ENCODE results near the gene RFX2.
A peak's percentile ranks its signal among the peaks of the same experiment; 100 is the strongest.

The RFX2 gene

DNA sequence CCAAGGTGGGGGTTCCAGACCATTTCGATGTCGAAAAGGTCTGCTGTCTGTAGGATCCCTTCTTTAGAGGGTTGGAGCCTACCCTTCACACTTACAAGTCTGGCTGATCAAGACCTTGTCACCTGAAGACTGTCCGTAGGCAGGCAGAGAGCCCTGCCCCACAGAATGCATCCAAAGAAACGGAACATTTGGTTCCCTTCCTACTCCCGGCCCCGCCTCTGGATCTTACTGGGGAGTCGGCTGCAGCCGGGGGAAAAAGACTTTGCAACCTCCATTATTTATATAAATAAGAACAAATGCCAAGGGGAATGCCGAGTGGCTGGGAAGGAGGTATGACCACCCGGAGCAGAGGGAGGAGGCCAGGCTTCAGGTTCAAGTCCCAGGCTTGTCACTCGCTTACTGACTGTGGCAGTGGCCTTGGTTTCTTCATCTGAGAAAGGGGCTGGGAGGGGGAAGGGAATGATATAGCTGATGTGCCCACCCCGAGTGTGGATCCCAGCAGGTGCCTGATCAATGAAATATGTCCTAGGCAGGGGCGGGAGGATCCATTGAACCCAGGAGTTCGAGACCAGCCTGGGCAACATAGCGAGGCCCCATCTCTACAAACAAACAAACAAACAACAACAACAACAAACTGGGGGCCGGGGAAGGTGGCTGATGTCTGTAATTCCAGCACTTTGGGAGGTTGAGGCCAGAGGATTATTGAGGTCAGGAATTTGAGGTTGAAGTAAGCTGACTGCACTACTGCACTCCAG, 48.7 kb downstream of the RFX2 start:
- Histone ChIP-seq H3K79me1 (ENCODE audit: low read depth, low read length) (no peaks in the 10 kb centered on the region), H3K36me3 (replicated peaks in 1 of 2; ENCODE audit: control insufficient read depth in 2 of 2, insufficient read depth in 2 of 2, low read length in 2 of 2) (peaks cover 2 to 6% of the 10 kb centered on the region in 2 donors), H2BK12ac (ENCODE audit: low read length) (no peak overlapping the region), H3K9me3 (replicated peaks in 1 of 2; ENCODE audit: control insufficient read depth in 2 of 2, insufficient read depth in 1 of 2, low read depth in 1 of 2, low read length in 2 of 2) (peaks cover 0 to 11% of the 10 kb centered on the region in 2 donors), H3K4ac (ENCODE audit: low read length) (no peak overlapping the region), H3K9ac (ENCODE audit: low read depth, low read length, poor library complexity) (no peak overlapping the region), H2BK15ac (ENCODE audit: low read length) (no peak overlapping the region), H3K18ac (ENCODE audit: low read length) (no peak overlapping the region), H2AFZ (ENCODE audit: low read length) (no peak overlapping the region), H4K91ac (ENCODE audit: low read depth, low read length, poor library complexity) (no peak overlapping the region), H4K8ac (ENCODE audit: low read depth, low read length) (no peak overlapping the region), H2BK5ac (ENCODE audit: low read length) (no peak overlapping the region), H3K4me3 (ENCODE audit: low read length in 2 of 2) (no peak overlapping the region), H3K14ac (ENCODE audit: low read length) (no peak overlapping the region), H3K4me2 (ENCODE audit: insufficient read depth, low read length, poor library complexity, severe bottlenecking) (no peak overlapping the region), H2BK120ac (ENCODE audit: low read depth, low read length) (no peak overlapping the region), H2AK5ac (ENCODE audit: low read depth, low read length) (peak overlapping the region; percentile 40), H3K27ac (replicated peaks; ENCODE audit: low read length) (no peak overlapping the region), H3K4me1 (ENCODE audit: control insufficient read depth in 2 of 2, insufficient read depth in 1 of 2, low read depth in 1 of 2, low read length in 2 of 2) (peaks cover 27 to 36% of the 10 kb centered on the region in 2 donors), H3K23ac (ENCODE audit: low read depth, low read length, poor library complexity) (no peak overlapping the region), H3K27me3 (ENCODE audit: control insufficient read depth in 3 of 3, insufficient read depth in 3 of 3, low read depth in 1 of 3, low read length in 3 of 3) (no peaks in the 10 kb centered on the region)
- no peak for DNase-seq (ENCODE audit: low spot score)
- WGBS, 2 donors (ENCODE audit: extremely low coverage in 2 of 2, insufficient read length in 2 of 2, insufficient replicate concordance in 1 of 2) = no CpG with 5 or more reads among the region's 16 CpGs

DNA sequence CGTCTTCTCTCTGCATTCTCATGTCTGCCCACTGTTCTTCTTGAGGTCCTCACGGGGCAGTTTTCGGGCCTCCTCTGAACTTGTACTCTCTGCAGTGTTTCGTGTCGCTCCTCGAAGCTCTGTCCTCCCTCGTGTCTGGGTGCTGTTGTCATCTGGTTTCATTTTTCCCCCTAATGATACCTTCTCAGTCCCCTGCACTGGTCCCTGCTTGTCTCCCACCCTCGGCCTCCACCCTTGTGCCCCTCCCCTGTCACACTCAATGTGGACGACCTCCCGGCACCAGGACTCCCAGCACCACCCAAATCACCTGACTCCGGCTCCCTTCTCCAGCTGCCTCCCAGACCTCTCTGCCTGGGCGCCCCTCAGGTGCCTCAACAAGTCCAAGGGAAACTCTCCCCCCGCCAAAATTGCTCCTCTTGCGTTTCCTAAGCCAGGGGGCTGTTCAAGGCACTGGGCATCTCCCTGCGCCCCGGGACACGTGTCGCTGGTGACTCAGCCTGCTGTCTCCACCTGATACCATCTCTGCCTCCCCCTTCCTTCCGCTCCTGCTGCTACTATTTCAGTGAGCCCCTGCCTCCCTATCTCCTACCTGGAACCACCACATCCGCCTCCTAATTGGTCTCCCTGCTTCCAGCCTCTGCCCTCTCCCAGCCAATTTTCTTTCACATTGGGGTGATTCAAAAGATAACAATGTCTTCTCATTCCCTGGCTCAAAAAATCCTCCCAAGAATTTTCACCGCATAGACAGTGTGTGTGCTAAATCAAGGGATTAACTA, 49.5 kb downstream of the RFX2 start:
- Histone ChIP-seq H3K23ac (ENCODE audit: low read depth, low read length, poor library complexity) (peak overlapping the region; percentile 11), H4K8ac (ENCODE audit: low read depth, low read length) (no peak overlapping the region), H3K27me3 (ENCODE audit: control insufficient read depth in 3 of 3, insufficient read depth in 3 of 3, low read depth in 1 of 3, low read length in 3 of 3) (no peaks in the 10 kb centered on the region), H3K14ac (ENCODE audit: low read length) (peak overlapping the region; percentile 25), H4K91ac (ENCODE audit: low read depth, low read length, poor library complexity) (no peak overlapping the region), H2AFZ (ENCODE audit: low read length) (no peak overlapping the region), H3K9ac (ENCODE audit: low read depth, low read length, poor library complexity) (no peak overlapping the region), H3K27ac (replicated peaks; ENCODE audit: low read length) (no peak overlapping the region), H3K4ac (ENCODE audit: low read length) (no peak overlapping the region), H2BK120ac (ENCODE audit: low read depth, low read length) (no peak overlapping the region), H3K18ac (ENCODE audit: low read length) (peak overlapping the region; percentile 53), H3K4me2 (ENCODE audit: insufficient read depth, low read length, poor library complexity, severe bottlenecking) (no peak overlapping the region), H2BK12ac (ENCODE audit: low read length) (no peak overlapping the region), H3K4me1 (ENCODE audit: control insufficient read depth in 2 of 2, insufficient read depth in 1 of 2, low read depth in 1 of 2, low read length in 2 of 2) (peaks cover 22 to 32% of the 10 kb centered on the region in 2 donors), H3K79me1 (ENCODE audit: low read depth, low read length) (no peaks in the 10 kb centered on the region), H2BK15ac (ENCODE audit: low read length) (peak overlapping the region; percentile 65), H3K36me3 (replicated peaks in 1 of 2; ENCODE audit: control insufficient read depth in 2 of 2, insufficient read depth in 2 of 2, low read length in 2 of 2) (peaks cover 2 to 13% of the 10 kb centered on the region in 2 donors), H2BK5ac (ENCODE audit: low read length) (peak overlapping the region; percentile 62), H3K4me3 (ENCODE audit: low read length in 2 of 2) (no peak overlapping the region), H2AK5ac (ENCODE audit: low read depth, low read length) (no peak overlapping the region), H3K9me3 (replicated peaks in 1 of 2; ENCODE audit: control insufficient read depth in 2 of 2, insufficient read depth in 1 of 2, low read depth in 1 of 2, low read length in 2 of 2) (peaks cover 0 to 11% of the 10 kb centered on the region in 2 donors)
- DNase-seq (ENCODE audit: low spot score) = no peak
- WGBS, 2 donors (ENCODE audit: extremely low coverage in 2 of 2, insufficient read length in 2 of 2, insufficient replicate concordance in 1 of 2) = no CpG with 5 or more reads among the region's 21 CpGs

DNA sequence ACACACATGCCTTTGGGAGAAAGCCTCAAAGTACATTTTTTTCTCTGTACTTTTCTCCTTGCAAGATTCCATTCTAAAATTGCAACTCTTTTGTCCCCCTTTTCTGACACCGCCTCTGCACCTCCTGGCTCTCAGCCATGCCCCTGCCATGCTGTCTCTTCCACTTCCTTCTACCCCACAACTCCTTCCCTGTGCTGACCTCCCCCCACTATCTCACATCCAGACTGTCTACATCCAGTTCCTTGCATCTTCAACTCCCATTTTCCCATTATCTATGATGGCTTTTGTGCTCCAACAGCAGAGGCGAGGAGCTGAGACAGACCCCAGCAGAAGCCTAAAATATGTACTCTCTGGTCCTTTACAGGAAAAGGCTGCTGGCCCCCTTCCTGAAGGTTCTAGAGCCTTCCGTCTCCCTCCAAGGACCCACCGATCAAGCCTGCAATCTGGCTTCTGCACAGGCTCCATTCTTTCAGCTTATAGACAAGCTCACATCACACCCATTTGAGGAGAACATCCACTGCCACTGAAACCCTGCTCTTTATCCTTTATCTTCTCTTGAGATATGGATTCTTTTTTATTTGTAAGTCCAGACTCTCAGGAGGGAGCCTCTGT, 50.2 kb downstream of the RFX2 start:
- H3K18ac ChIP-seq (ENCODE audit: low read length) = no peak overlapping the region
- no peak overlapping the region for H3K4ac ChIP-seq (ENCODE audit: low read length)
- no peak overlapping the region for H4K8ac ChIP-seq (ENCODE audit: low read depth, low read length)
- H4K91ac ChIP-seq (ENCODE audit: low read depth, low read length, poor library complexity) = no peak overlapping the region
- H2AK5ac ChIP-seq (ENCODE audit: low read depth, low read length) = no peak overlapping the region
- peaks cover 2 to 13% of the 10 kb centered on the region in 2 donors for H3K36me3 ChIP-seq (replicated peaks in 1 of 2; ENCODE audit: control insufficient read depth in 2 of 2, insufficient read depth in 2 of 2, low read length in 2 of 2)
- no peak overlapping the region for H3K4me2 ChIP-seq (ENCODE audit: insufficient read depth, low read length, poor library complexity, severe bottlenecking)
- peak overlapping the region; percentile 62 for H2BK5ac ChIP-seq (ENCODE audit: low read length)
- no peak overlapping the region for H2BK15ac ChIP-seq (ENCODE audit: low read length)
- no peak overlapping the region for H2BK12ac ChIP-seq (ENCODE audit: low read length)
- peaks cover 0 to 11% of the 10 kb centered on the region in 2 donors for H3K9me3 ChIP-seq (replicated peaks in 1 of 2; ENCODE audit: control insufficient read depth in 2 of 2, insufficient read depth in 1 of 2, low read depth in 1 of 2, low read length in 2 of 2)
- no peak overlapping the region for H3K9ac ChIP-seq (ENCODE audit: low read depth, low read length, poor library complexity)
- H3K23ac ChIP-seq (ENCODE audit: low read depth, low read length, poor library complexity) = no peak overlapping the region
- DNase-seq (ENCODE audit: low spot score) = no peak
- no peak overlapping the region for H2AFZ ChIP-seq (ENCODE audit: low read length)
- no peak overlapping the region for H3K14ac ChIP-seq (ENCODE audit: low read length)
- no peaks in the 10 kb centered on the region for H3K79me1 ChIP-seq (ENCODE audit: low read depth, low read length)
- H3K27me3 ChIP-seq (ENCODE audit: control insufficient read depth in 3 of 3, insufficient read depth in 3 of 3, low read depth in 1 of 3, low read length in 3 of 3) = no peaks in the 10 kb centered on the region
- H2BK120ac ChIP-seq (ENCODE audit: low read depth, low read length) = no peak overlapping the region
- no CpG with 5 or more reads among the region's 4 CpGs for WGBS, 2 donors (ENCODE audit: extremely low coverage in 2 of 2, insufficient read length in 2 of 2, insufficient replicate concordance in 1 of 2)
- H3K4me3 ChIP-seq (ENCODE audit: low read length in 2 of 2) = no peak overlapping the region
- peaks cover 22 to 27% of the 10 kb centered on the region in 2 donors for H3K4me1 ChIP-seq (ENCODE audit: control insufficient read depth in 2 of 2, insufficient read depth in 1 of 2, low read depth in 1 of 2, low read length in 2 of 2)
- H3K27ac ChIP-seq (replicated peaks; ENCODE audit: low read length) = no peak overlapping the region
